IMR-90 (cell line): ENCODE measurements around the gene R3HDM4. TPM values are rescaled to one million over a fixed set of nuclear protein-coding genes. Genes with fewer than 3 reads are reported as not detected.

Experiments used
- ATAC-seq: fragments of 200-7000 bp; cut with Tn5 transposase; 2 replicates; pipeline ENCODE4 v1.9.1; 2020; ENCODE audit warnings: low read depth, mild to moderate bottlenecking, moderate library complexity
- BruUV-seq: library from RNA; stranded (reverse); fragments of 400-500 nt; replicated peaks from 2 replicates; lab custom pipeline; 2021; lab: Mats Ljungman, UMichigan
- CTCF ChIA-PET: fragments of 300-600 bp; formaldehyde crosslinking; extraction: SDS; loops from one replicate; lab custom pipeline; 2021; ENCODE audit warnings: antibody characterized with exemption; lab: Yijun Ruan, JAX
- POLR2A ChIA-PET: fragments of 300-600 bp; sonication (Branson Sonifier 250); formaldehyde crosslinking; loops from one replicate; lab custom pipeline; 2022; ENCODE audit warnings: antibody characterized with exemption; ENCODE audit not compliant: unreplicated experiment; lab: Charles Lee
- DNase-seq: peaks from one replicate; pipeline ENCODE4 v3.0.0; 2013
- H2AFZ ChIP-seq: replicated peaks from 2 replicates; pipeline ENCODE3; 2013; ENCODE audit warnings: low read length, mild to moderate bottlenecking; ENCODE audit not compliant: poor library complexity
- H2AK5ac ChIP-seq: 2 replicates; pipeline ENCODE4 v1.6.1; 2013; ENCODE audit warnings: low read depth, low read length, inconsistent platforms
- H2AK9ac ChIP-seq: replicated peaks from 2 replicates; pipeline ENCODE3; 2013; ENCODE audit warnings: mild to moderate bottlenecking, low read depth, low read length, moderate library complexity; ENCODE audit not compliant: poor library complexity
- H2BK120ac ChIP-seq: 2 replicates; pipeline ENCODE4 v1.6.1; 2013; ENCODE audit warnings: low read depth, low read length, inconsistent platforms
- H2BK15ac ChIP-seq: 3 replicates; pipeline ENCODE4 v1.6.1; 2013; ENCODE audit warnings: low read depth, low read length, inconsistent platforms
- H2BK20ac ChIP-seq: 2 replicates; pipeline ENCODE4 v1.6.1; 2013; ENCODE audit warnings: low read depth, mild to moderate bottlenecking, inconsistent platforms, low read length, moderate library complexity
- H2BK5ac ChIP-seq: 2 replicates; pipeline ENCODE4 v1.6.1; 2013; ENCODE audit warnings: mild to moderate bottlenecking, low read depth, low read length, inconsistent platforms; ENCODE audit not compliant: poor library complexity, severe bottlenecking
- H3K14ac ChIP-seq: replicated peaks from 2 replicates; pipeline ENCODE4 v1.6.1; 2013; ENCODE audit warnings: low read depth, low read length, inconsistent platforms
- H3K18ac ChIP-seq: 2 replicates; pipeline ENCODE4 v1.6.1; 2013; ENCODE audit warnings: low read depth, low read length, control low read depth
- H3K23ac ChIP-seq: 2 replicates; pipeline ENCODE4 v1.6.1; 2013; ENCODE audit warnings: low read depth, low read length, inconsistent platforms
- H3K27ac ChIP-seq: 2 replicates; pipeline ENCODE4 v1.5.1; 2013; ENCODE audit warnings: mild to moderate bottlenecking, control low read depth, low read length; ENCODE audit not compliant: insufficient read depth
- H3K27me3 ChIP-seq: 2 replicates; pipeline ENCODE4 v1.6.1; 2013; ENCODE audit warnings: low read length; ENCODE audit not compliant: control insufficient read depth, insufficient read depth
- H3K36me3 ChIP-seq: 2 replicates; pipeline ENCODE4 v1.6.1; 2013; ENCODE audit warnings: low read length, mixed read lengths; ENCODE audit not compliant: control insufficient read depth, insufficient read depth
- H3K4ac ChIP-seq: 2 replicates; pipeline ENCODE4 v1.6.1; 2013; ENCODE audit warnings: low read depth, low read length, inconsistent platforms
- H3K4me1 ChIP-seq: 2 replicates; pipeline ENCODE4 v1.6.1; 2013; ENCODE audit warnings: low read length, mixed read lengths; ENCODE audit not compliant: control insufficient read depth, insufficient read depth
- H3K4me2 ChIP-seq: 2 replicates; pipeline ENCODE4 v1.6.1; 2013; ENCODE audit warnings: low read depth, mild to moderate bottlenecking, control low read depth, low read length, moderate library complexity
- H3K4me3 ChIP-seq: 2 replicates; pipeline ENCODE4 v1.5.1; 2013; ENCODE audit warnings: low read depth, mild to moderate bottlenecking, control low read depth, low read length, moderate library complexity; ENCODE audit not compliant: insufficient read depth
- H3K56ac ChIP-seq: 2 replicates; pipeline ENCODE4 v1.6.1; 2013; ENCODE audit warnings: low read length, inconsistent platforms; ENCODE audit not compliant: insufficient read depth; ENCODE audit errors: extremely low read depth
- H3K79me1 ChIP-seq, 2 experiments: 2 replicates each; pipeline ENCODE4 v1.6.1; 2013; ENCODE audit warnings: low read length in 2 of 2, inconsistent platforms in 1 of 2, low read depth in 1 of 2
- H3K9ac ChIP-seq: 2 replicates; pipeline ENCODE4 v1.6.1; 2013; ENCODE audit warnings: low read depth, low read length, control low read depth
- H3K9me1 ChIP-seq: 2 replicates; pipeline ENCODE4 v1.6.1; 2013; ENCODE audit warnings: low read length, inconsistent platforms; ENCODE audit not compliant: insufficient read depth
- H3K9me3 ChIP-seq: 2 replicates; pipeline ENCODE4 v1.6.1; 2013; ENCODE audit warnings: low read length; ENCODE audit not compliant: control insufficient read depth, insufficient read depth
- H4K20me1 ChIP-seq: 2 replicates; pipeline ENCODE4 v1.6.1; 2013; ENCODE audit warnings: low read length, inconsistent platforms; ENCODE audit not compliant: insufficient read depth
- H4K5ac ChIP-seq: 2 replicates; pipeline ENCODE4 v1.6.1; 2013; ENCODE audit warnings: mild to moderate bottlenecking, low read depth, low read length, control low read depth
- H4K8ac ChIP-seq, 2 experiments: 2 replicates each; pipeline ENCODE4 v1.6.1; 2013; ENCODE audit warnings: low read depth in 2 of 2, low read length in 2 of 2, control low read depth in 1 of 2, inconsistent platforms in 1 of 2
- H4K91ac ChIP-seq: 2 replicates; pipeline ENCODE4 v1.6.1; 2013; ENCODE audit warnings: low read depth, low read length, inconsistent platforms; ENCODE audit not compliant: insufficient read depth
- CHD1 ChIP-seq: IDR thresholded peaks from 2 replicates; pipeline ENCODE4 v1.6.1; 2012; ENCODE audit warnings: low read depth, low read length, improper control_type of control experiment
- RCOR1 ChIP-seq: IDR thresholded peaks from 2 replicates; pipeline ENCODE4 v1.6.1; 2012; ENCODE audit warnings: mild to moderate bottlenecking, low read length, improper control_type of control experiment; ENCODE audit not compliant: insufficient replicate concordance
- SMC3 ChIP-seq: fragments of 150-350 bp; IDR thresholded peaks from 2 replicates; pipeline ENCODE4 v1.6.1; 2016; ENCODE audit warnings: low read depth, mild to moderate bottlenecking, antibody characterized with exemption, low read length, moderate library complexity
- WGBS, 2 experiments: methylation state at CpG; one replicate each; pipeline versions ENCODE4 v1.1.5 to v1.1.7; 2013; ENCODE audit warnings: missing lambda C conversion rate in 2 of 2; ENCODE audit not compliant: insufficient read length in 1 of 2; ENCODE audit errors: extremely low coverage in 2 of 2; 5-methylcytosine and 5-hydroxymethylcytosine counted together
- dilution Hi-C: fragments of 300-500 bp; cut with HindIII; formaldehyde crosslinking; loops from one replicate; pipeline ENCODE4 v1.14.3; 2018; ENCODE audit warnings: low sequenced_read_pairs; ENCODE audit not compliant: unreplicated experiment
- in situ Hi-C: fragments of 300-500 bp; cut with MboI; formaldehyde crosslinking; loops from 3 replicates; pipeline ENCODE4 v1.14.3; 2019; ENCODE audit warnings: low sequenced_read_pairs, inconsistent platforms, mixed read lengths
- intact Hi-C: fragments of 100-400 bp; cut with micrococcal nuclease; formaldehyde crosslinking; loops from 2 replicates; pipeline ENCODE4 v1.10.0; 2022
- polyA plus RNA-seq, 3 experiments: library from polyadenylated mRNA; depleted of rRNA; stranded (reverse); fragments of >200 nt; gene quantifications; 2 replicates each; pipeline ENCODE4 v1.2.3, GENCODE V29; 2012; ENCODE audit warnings: low replicate concordance in 1 of 3
- total RNA-seq: library from RNA; depleted of rRNA; stranded (reverse); fragments of >200 nt; gene quantifications from 2 replicates; pipeline ENCODE4 v1.2.3, GENCODE V29; 2012

Gene R3HDM4
- total and polyA plus RNA-seq, 2 of the 4 experiments (the other 2 are of a cell fraction), result 9.0 to 51.5 TPM

DNA sequence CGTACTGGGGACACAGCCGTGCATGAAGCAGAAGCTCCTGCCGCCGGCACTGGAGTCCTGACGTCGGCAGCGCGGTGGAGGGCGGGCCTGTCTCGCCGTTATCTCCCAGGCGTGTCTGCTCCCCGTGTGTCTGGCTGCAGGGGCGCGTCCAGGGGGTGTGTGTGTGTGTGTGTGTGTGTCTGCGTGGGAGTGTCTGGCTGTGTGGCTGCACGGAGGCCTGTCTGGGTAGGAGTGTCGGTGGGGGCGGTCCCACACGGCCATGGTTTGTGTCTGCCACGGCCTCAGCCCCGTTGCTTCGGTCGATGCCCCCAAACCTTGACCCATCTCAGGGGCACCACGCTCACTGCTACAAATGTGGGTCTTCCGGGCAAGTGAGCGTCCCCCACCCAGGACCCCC lies 31.1 kb upstream of the R3HDM4 start:
- H2BK5ac ChIP-seq, result peak overlapping the region; percentile 20
- peaks cover 12% of the 10 kb centered on the region for H3K9me1 ChIP-seq
- no peak overlapping the region for H3K23ac ChIP-seq
- peaks cover 91% of the 10 kb centered on the region for H4K20me1 ChIP-seq
- dilution Hi-C loops (no loop called here), intact Hi-C loops (no loop called here), in situ Hi-C loops (no loop called here)
- H3K27ac ChIP-seq, result no peak overlapping the region
- H2BK20ac ChIP-seq, result no peak overlapping the region
- TF ChIP-seq RCOR1 (no peak), CHD1 (no peak), SMC3 (no peak)
- no peak for DNase-seq
- H3K9me3 ChIP-seq, result no peaks in the 10 kb centered on the region
- no peaks in the 10 kb centered on the region for H3K27me3 ChIP-seq
- H3K9ac ChIP-seq, result no peak overlapping the region
- no peak overlapping the region for H3K18ac ChIP-seq
- H2AK9ac ChIP-seq, result no peak overlapping the region
- H3K4me3 ChIP-seq, result no peak overlapping the region
- no peak overlapping the region for H3K4ac ChIP-seq
- no peak overlapping the region for H4K5ac ChIP-seq
- no peak overlapping the region for H2AFZ ChIP-seq
- peaks cover 50% of the 10 kb centered on the region for H3K36me3 ChIP-seq
- ChIA-PET POLR2A (no interaction called here), CTCF (no interaction called here)
- no peak overlapping the region for H2BK120ac ChIP-seq
- no peak overlapping the region for H4K8ac ChIP-seq
- H4K91ac ChIP-seq, result no peak overlapping the region
- H2BK15ac ChIP-seq, result no peak overlapping the region
- peaks cover 9% of the 10 kb centered on the region; the same call in 1 of the 2 replicates for H3K4me1 ChIP-seq
- no peak overlapping the region for H3K56ac ChIP-seq
- H3K14ac ChIP-seq, result no peak overlapping the region
- H3K79me1 ChIP-seq, result peaks cover 11 to 81% of the 10 kb centered on the region in 2 experiments
- WGBS, 2 experiments, result 65% methylated on average over 18 of the region's 27 CpGs; no CpG with 5 or more reads in 1 of the 2 experiments
- BruUV-seq, result no TSS peak
- no peak for ATAC-seq
- H3K4me2 ChIP-seq, result no peak overlapping the region
- H2AK5ac ChIP-seq, result no peak overlapping the region
